H1 (cell line): ENCODE measurements around the gene RNASEL. TPM values are rescaled to one million over a fixed set of nuclear protein-coding genes. Genes with fewer than 3 reads are reported as not detected.
A peak's percentile ranks its signal among the peaks of the same experiment; 100 is the strongest.

Experiments
- CTCF ChIA-PET: fragments of 300-600 bp; sonication (Branson Sonifier 250); formaldehyde crosslinking; loops from one replicate; lab custom pipeline; 2021; ENCODE audit not compliant: partially characterized antibody; lab: Charles Lee
- POLR2A ChIA-PET: fragments of 300-600 bp; sonication (Branson Sonifier 250); formaldehyde crosslinking; loops from one replicate; lab custom pipeline; 2021; ENCODE audit warnings: inconsistent platforms; ENCODE audit not compliant: partially characterized antibody; lab: Charles Lee
- DNase-seq, 2 experiments: peaks; one replicate each; pipeline versions ENCODE4 v3.0.0 to v3.0.0-alpha.2; 2010 to 2022; ENCODE audit warnings: low spot score in 2 of 2, low read depth in 1 of 2, mixed read lengths in 1 of 2
- FAIRE-seq: peaks from 2 replicates; lab custom pipeline; 2011; peaks lifted over from hg19 to GRCh38; lab: Jason Lieb, UNC
- H2AFZ ChIP-seq: 2 replicates; pipeline ENCODE4 v1.8.1; 2012; ENCODE audit warnings: low read length, inconsistent platforms
- H2AK5ac ChIP-seq: 2 replicates; pipeline ENCODE4 v1.6.1; 2013; ENCODE audit warnings: low read depth, low read length
- H2BK120ac ChIP-seq: replicated peaks from 2 replicates; pipeline ENCODE3; 2013; ENCODE audit warnings: low read depth, low read length, inconsistent platforms
- H2BK12ac ChIP-seq: 2 replicates; pipeline ENCODE4 v1.6.1; 2013; ENCODE audit warnings: low read depth, low read length
- H2BK15ac ChIP-seq: 2 replicates; pipeline ENCODE4 v1.6.1; 2013; ENCODE audit warnings: low read length
- H2BK20ac ChIP-seq: 2 replicates; pipeline ENCODE4 v1.6.1; 2013; ENCODE audit warnings: low read length
- H2BK5ac ChIP-seq: 2 replicates; pipeline ENCODE4 v1.6.1; 2013; ENCODE audit warnings: low read depth, low read length
- H3K14ac ChIP-seq: 2 replicates; pipeline ENCODE4 v1.6.1; 2013; ENCODE audit warnings: inconsistent platforms; ENCODE audit not compliant: insufficient read length
- H3K18ac ChIP-seq: 2 replicates; pipeline ENCODE4 v1.6.1; 2013; ENCODE audit warnings: low read length; ENCODE audit errors: extremely low read depth
- H3K23ac ChIP-seq: 2 replicates; pipeline ENCODE4 v1.6.1; 2013; ENCODE audit warnings: inconsistent platforms; ENCODE audit not compliant: insufficient read length
- H3K23me2 ChIP-seq: 2 replicates; pipeline ENCODE4 v1.6.1; 2013; ENCODE audit warnings: low read depth, low read length
- H3K27ac ChIP-seq: 2 replicates; pipeline ENCODE4 v1.6.1; 2011; ENCODE audit warnings: low read depth, low read length, inconsistent platforms
- H3K27me3 ChIP-seq, 4 experiments: replicated peaks in 1 of 4; 1 replicate in 1 of 4; 2 replicates in 3 of 4; pipeline versions ENCODE4 v1.6.1 to v1.8.1; 2011 to 2013; ENCODE audit warnings: low read length in 3 of 4, mild to moderate bottlenecking in 3 of 4, inconsistent platforms in 2 of 4, mixed read lengths in 2 of 4, moderate library complexity in 1 of 4; ENCODE audit not compliant: control insufficient read depth in 3 of 4, insufficient read depth in 3 of 4; ENCODE audit errors: extremely low read depth in 1 of 4
- H3K36me3 ChIP-seq, 4 experiments: 2 replicates each; pipeline versions ENCODE4 v1.6.1 to v1.8.1; 2011 to 2013; ENCODE audit warnings: mild to moderate bottlenecking in 4 of 4, low read length in 3 of 4, moderate library complexity in 2 of 4, control low read depth in 1 of 4, inconsistent platforms in 1 of 4; ENCODE audit not compliant: insufficient read depth in 4 of 4, control insufficient read depth in 2 of 4
- H3K4ac ChIP-seq: replicated peaks from 2 replicates; pipeline ENCODE3; 2013; ENCODE audit warnings: low read length, low read depth, mixed read lengths, inconsistent platforms; ENCODE audit not compliant: insufficient read length
- H3K4me1 ChIP-seq, 4 experiments: replicated peaks in 1 of 4; 1 replicate in 1 of 4; 2 replicates in 3 of 4; pipeline versions ENCODE4 v1.6.1 to v1.8.1; 2011 to 2013; ENCODE audit warnings: low read length in 3 of 4, inconsistent platforms in 2 of 4, mixed read lengths in 1 of 4; ENCODE audit not compliant: insufficient read depth in 4 of 4, control insufficient read depth in 3 of 4
- H3K4me2 ChIP-seq, 2 experiments: 2 replicates each; pipeline versions ENCODE4 v1.6.1 to v1.8.1; 2011 to 2013; ENCODE audit warnings: low read depth in 2 of 2, low read length in 2 of 2, control low read depth in 1 of 2, inconsistent platforms in 1 of 2, mild to moderate bottlenecking in 1 of 2; ENCODE audit not compliant: insufficient read depth in 1 of 2
- H3K4me3 ChIP-seq, 4 experiments: fragments of 200-600, 300-600 bp in 1 of 4; sonication (generic), shearing (Covaris generic), sonication (Bioruptor Twin) in 1 of 4; 2 replicates each; pipeline versions ENCODE4 v1.5.1 to v1.8.1; 2011 to 2016; ENCODE audit warnings: low read length in 4 of 4, low read depth in 3 of 4, control low read depth in 2 of 4, inconsistent platforms in 2 of 4, mild to moderate bottlenecking in 2 of 4, mixed read lengths in 1 of 4, moderate library complexity in 1 of 4; ENCODE audit not compliant: insufficient read depth in 2 of 4; ENCODE audit errors: extremely low read depth in 1 of 4
- H3K56ac ChIP-seq: replicated peaks from 2 replicates; pipeline ENCODE3; 2013; ENCODE audit warnings: low read depth, mild to moderate bottlenecking, mixed read lengths, low read length, inconsistent platforms; ENCODE audit not compliant: insufficient read length
- H3K79me1 ChIP-seq: 2 replicates; pipeline ENCODE4 v1.6.1; 2013; ENCODE audit warnings: low read depth, low read length, control low read depth
- H3K79me2 ChIP-seq, 2 experiments: 2 replicates each; pipeline versions ENCODE4 v1.6.1 to v1.8.1; 2012 to 2013; ENCODE audit warnings: low read length in 2 of 2, mild to moderate bottlenecking in 2 of 2, inconsistent platforms in 1 of 2; ENCODE audit not compliant: insufficient read depth in 2 of 2, control insufficient read depth in 1 of 2
- H3K9ac ChIP-seq, 4 experiments: replicated peaks in 1 of 4; 1 replicate in 1 of 4; 2 replicates in 3 of 4; pipeline versions ENCODE4 v1.6.1 to v1.8.1; 2011 to 2013; ENCODE audit warnings: low read depth in 3 of 4, low read length in 3 of 4, control low read depth in 2 of 4, mild to moderate bottlenecking in 2 of 4, moderate library complexity in 2 of 4, inconsistent platforms in 1 of 4; ENCODE audit errors: extremely low read depth in 1 of 4
- H3K9me3 ChIP-seq, 2 experiments: 2 replicates each; pipeline versions ENCODE4 v1.6.1 to v1.8.1; 2012 to 2013; ENCODE audit warnings: mild to moderate bottlenecking in 2 of 2, moderate library complexity in 2 of 2, control low read depth in 1 of 2, inconsistent platforms in 1 of 2, low read depth in 1 of 2, low read length in 1 of 2, mixed read lengths in 1 of 2; ENCODE audit not compliant: insufficient read depth in 2 of 2
- H4K20me1 ChIP-seq, 2 experiments: replicated peaks in 1 of 2; 2 replicates each; pipeline versions ENCODE3 to v1.8.1; 2011 to 2013; ENCODE audit warnings: inconsistent platforms in 2 of 2, low read length in 2 of 2, mild to moderate bottlenecking in 1 of 2; ENCODE audit not compliant: insufficient read depth in 2 of 2, control insufficient read depth in 1 of 2
- H4K5ac ChIP-seq: 2 replicates; pipeline ENCODE4 v1.6.1; 2013; ENCODE audit warnings: low read length, low read depth, mixed read lengths, inconsistent platforms; ENCODE audit not compliant: insufficient read length
- H4K8ac ChIP-seq: 2 replicates; pipeline ENCODE4 v1.8.0; 2013; ENCODE audit warnings: mild to moderate bottlenecking, moderate library complexity, low read length, inconsistent platforms; ENCODE audit not compliant: insufficient read depth; ENCODE audit errors: extremely low read depth
- H4K91ac ChIP-seq: replicated peaks from 2 replicates; pipeline ENCODE3; 2013; ENCODE audit warnings: low read length, mixed read lengths, inconsistent platforms; ENCODE audit not compliant: insufficient read length
- CTBP2 ChIP-seq: IDR thresholded peaks from 2 replicates; pipeline ENCODE4 v1.7.0; 2011; ENCODE audit warnings: borderline replicate concordance, mild to moderate bottlenecking, moderate library complexity, mixed read lengths, low read length; ENCODE audit not compliant: insufficient read depth, insufficient read length
- E2F6 ChIP-seq: IDR thresholded peaks from 2 replicates; pipeline ENCODE4 v1.6.1; 2012; ENCODE audit warnings: inconsistent platforms
- EZH2 ChIP-seq: fragments of 200-600 bp; sonication (generic); IDR thresholded peaks from 2 replicates; pipeline ENCODE4 v1.7.1; 2012; ENCODE audit warnings: low read depth, mild to moderate bottlenecking, moderate library complexity, low read length, inconsistent platforms; ENCODE audit not compliant: severe bottlenecking
- HDAC2 ChIP-seq, 2 experiments: fragments of 300-600 bp in 1 of 2; sonication (generic) in 1 of 2; IDR thresholded peaks; 2 replicates each; pipeline ENCODE4 v1.6.1; 2011 to 2012; ENCODE audit warnings: low read depth in 2 of 2, low read length in 2 of 2, mild to moderate bottlenecking in 2 of 2, moderate library complexity in 2 of 2, borderline replicate concordance in 1 of 2, inconsistent platforms in 1 of 2
- NANOG ChIP-seq: IDR thresholded peaks from 2 replicates; pipeline ENCODE4 v1.6.1; 2011; ENCODE audit warnings: low read length, low read depth, mild to moderate bottlenecking, inconsistent platforms; ENCODE audit not compliant: insufficient read depth, poor library complexity, severe bottlenecking
- POLR2A ChIP-seq, 2 experiments: IDR thresholded peaks; 1 replicate in 1 of 2; 2 replicates in 1 of 2; pipeline ENCODE4 v1.6.1; 2011; ENCODE audit warnings: low read depth in 2 of 2, low read length in 2 of 2, mild to moderate bottlenecking in 2 of 2; ENCODE audit errors: control extremely low read depth in 1 of 2
- POLR2AphosphoS5 ChIP-seq: IDR thresholded peaks from 2 replicates; pipeline ENCODE4 v1.6.1; 2011; ENCODE audit warnings: low read depth, low read length
- POU5F1 ChIP-seq: IDR thresholded peaks from 2 replicates; pipeline ENCODE4 v1.6.1; 2011; ENCODE audit warnings: low read depth, mild to moderate bottlenecking, low read length, moderate library complexity
- SP2 ChIP-seq: IDR thresholded peaks from 2 replicates; pipeline ENCODE4 v1.6.1; 2012; ENCODE audit warnings: mild to moderate bottlenecking, low read length, inconsistent platforms
- TAF1 ChIP-seq: IDR thresholded peaks from 2 replicates; pipeline ENCODE4 v1.6.1; 2011; ENCODE audit warnings: mild to moderate bottlenecking, low read depth, low read length
- WGBS, 2 experiments: shearing (Covaris generic) in 1 of 2; methylation state at CpG; one replicate each; pipeline versions ENCODE4 v1.1.6 to v1.1.7; 2013 to 2015; ENCODE audit warnings: low lambda C conversion rate in 2 of 2, mixed read lengths in 2 of 2, inconsistent platforms in 1 of 2, low coverage in 1 of 2, missing lambda C conversion rate in 1 of 2; ENCODE audit not compliant: insufficient replicate concordance in 2 of 2, insufficient coverage in 1 of 2, insufficient read length in 1 of 2; ENCODE audit errors: extremely low coverage in 1 of 2, missing lambda C conversion rate in 1 of 2; 5-methylcytosine and 5-hydroxymethylcytosine counted together
- polyA plus RNA-seq, 7 experiments: library from polyadenylated mRNA; depleted of rRNA in 3 of 7; stranded (reverse) in 5 of 7; unstranded in 2 of 7; fragments of >200 nt in 5 of 7; fragments of 200-250 nt in 2 of 7; gene quantifications; 1 replicate in 5 of 7; 2 replicates in 1 of 7; 4 replicates in 1 of 7; pipeline versions ENCODE4 v1.2.1 to v1.2.3, GENCODE V29; 2011 to 2013; ENCODE audit warnings: missing spikeins in 2 of 7, mixed read lengths in 2 of 7
- total RNA-seq: library from RNA; stranded (reverse); fragmentation: NEBNext Ultra II Directional; extraction: Animal tissue kit (Norgen Biotek cat#: 25700); gene quantifications from 2 replicates; pipeline ENCODE4 v1.2.1, GENCODE V29; 2021

Gene RNASEL
- total and polyA plus RNA-seq, 2 of the 8 experiments (the other 6 are each of a cell fraction or from before 2014, with no cell fraction given): 0.39 to 0.78 TPM

GRCh38 chr1:182615468-182616129 lies 26.5 kb upstream of the RNASEL start:
- peak overlapping the region in 3 of 4 experiments; percentile 54 to 62 (median 62); a peak in 5 of 7 replicates for H3K9ac ChIP-seq
- TF ChIP-seq E2F6 (no peak; the same call in 1 of the 2 replicates), POLR2AphosphoS5 (0 out of 2 replicates have a peak, but pooled peaks have one; percentile 20), POLR2A (IDR thresholded peaks at IDR 0.05; ENCODE audit: control extremely low read depth in 1 of 2, low read depth in 2 of 2, low read length in 2 of 2) (peak in 1 of 2 experiments; percentile 29; a peak in 1 of 3 replicates), HDAC2 (IDR thresholded peaks at IDR 0.05; ENCODE audit: borderline replicate concordance in 1 of 2, low read depth in 2 of 2, low read length in 2 of 2) (0 out of 4 replicates have a peak, but pooled peaks of 1 of the 2 experiments have one; percentile 7), POU5F1 (no peak), SP2 (no peak), CTBP2 (no peak), NANOG (no peak), TAF1 (no peak; the same call in 1 of the 2 replicates), EZH2 (peak; percentile 56)

More at GRCh38 chr1:182615468-182616129, 26.5 kb upstream of the RNASEL start:
- H2BK20ac ChIP-seq: peak overlapping the region; percentile 74
- peak overlapping the region; percentile 96 for H2BK12ac ChIP-seq
- no peak for FAIRE-seq
- no peak overlapping the region for H3K23ac ChIP-seq
- H3K56ac ChIP-seq: no peak overlapping the region
- H3K27me3 ChIP-seq: peaks cover 0 to 29% (median 14%) of the 10 kb centered on the region in 4 experiments; a peak in 6 of 7 replicates
- 6% methylated on average over 11 of the region's 11 CpGs; no CpG with 5 or more reads in 1 of the 2 experiments for WGBS, 2 experiments
- H4K20me1 ChIP-seq: no peaks in the 10 kb centered on the region
- POLR2A ChIA-PET: interaction anchor here (0.8 to 11.9 kb wide), 23 partner anchors 13 to 225 kb away, joined by 3 to 231 read pairs (median 6); partner anchors contain the start of genes DHX9, GLUL, NPL and RGS16
- peak overlapping the region; percentile 88 for H2BK120ac ChIP-seq
- H3K4me3 ChIP-seq: peak overlapping the region; percentile 26 to 65 (median 52); a peak in 7 of 8 replicates
- CTCF ChIA-PET: interaction anchor here (0.6 to 37.1 kb wide), 9 partner anchors 10 to 176 kb away, joined by 3 to 1131 read pairs (median 4); partner anchors contain the start of gene NPL
- peaks cover 24 to 53% (median 31%) of the 10 kb centered on the region in 4 experiments for H3K4me1 ChIP-seq
- H3K4ac ChIP-seq: peak overlapping the region; percentile 71
- no peaks in the 10 kb centered on the region for H3K79me2 ChIP-seq
- H3K4me2 ChIP-seq: peak overlapping the region; percentile 69 to 80
- no peaks in the 10 kb centered on the region for H3K79me1 ChIP-seq
- no peak overlapping the region; the same call in 1 of the 2 replicates for H3K27ac ChIP-seq
- 0 out of 2 replicates have a peak overlapping the region, but pooled peaks have one; percentile 8 for H2AFZ ChIP-seq
- peak overlapping the region; percentile 88; the same call in 1 of the 2 replicates for H3K18ac ChIP-seq
- peak overlapping the region; percentile 92 for H4K8ac ChIP-seq
- peak overlapping the region; percentile 47 for H4K5ac ChIP-seq
- no peak overlapping the region; the same call in 1 of the 2 replicates for H2BK15ac ChIP-seq
- H3K36me3 ChIP-seq: no peaks in the 10 kb centered on the region
- peak overlapping the region; percentile 22 for H4K91ac ChIP-seq
- H2BK5ac ChIP-seq: peak overlapping the region; percentile 66
- no peaks in the 10 kb centered on the region for H3K9me3 ChIP-seq
- no peak overlapping the region for H3K14ac ChIP-seq
- H3K23me2 ChIP-seq: peaks cover 11% of the 10 kb centered on the region
- peak overlapping the region; percentile 71; the same call in 1 of the 2 replicates for H2AK5ac ChIP-seq
- DNase-seq: no peak
